ENCODE results near the gene SMPD2. TPM values are rescaled to one million over a fixed set of nuclear protein-coding genes. Genes with fewer than 3 reads are reported as not detected.

The SMPD2 gene
- total and polyA plus RNA-seq, 5 experiments from 2014 or later: 5.8 to 16.3 (median 8.2) TPM

- H3K4me3 Mint-ChIP-seq: peak overlapping the region in 9 of 10 donors; percentile 44 to 75 (median 50)
- peak overlapping the region; percentile 20 to 91 (median 73) for H3K27ac Mint-ChIP-seq
- H3K4me1 Mint-ChIP-seq: peaks cover 12 to 28% (median 20%) of the 10 kb centered on the region in 4 donors
- peak; percentile 97 to 99 for ATAC-seq
- peak in 4 of 10 donors; percentile 12 to 61 (median 36) for DNase-seq
- H3K9me3 Mint-ChIP-seq: no peaks in the 10 kb centered on the region
- no peaks in the 10 kb centered on the region for H3K27me3 Mint-ChIP-seq
- POLR2A ChIA-PET: interaction anchor here (0.7 to 2.0 kb wide), 14 partner anchors 9 to 933 kb away, joined by 3 to 15 read pairs (median 4); partner anchors contain the start of genes CD164, PPIL6, SMPD2 and ZBTB24
- no peaks in the 10 kb centered on the region for H3K36me3 Mint-ChIP-seq
Measured at GRCh38 chr6:109491207-109491938, 50.8 kb downstream of the SMPD2 start.

Other genes starting within 250 kb of the SMPD2 start
- gene CD164, start 58.3 kb upstream of the SMPD2 start, total RNA-seq: 100 to 1,000 TPM; 175 to 180 TPM
- 100 to 1,000 TPM; 159 to 209 (median 198) TPM for gene CD164, start 58.3 kb upstream of the SMPD2 start, polyA plus RNA-seq
- 1 to 10 TPM in 1 of 2 experiments, under 1 TPM in 1; 0.66 to 1.3 TPM for gene PPIL6, start 96 bp upstream of the SMPD2 start, total RNA-seq
- 1 to 10 TPM in 1 of 3 donors, under 1 TPM in 2; 0.25 to 1.7 (median 0.63) TPM for gene PPIL6, start 96 bp upstream of the SMPD2 start, polyA plus RNA-seq
- 10 to 100 TPM; 56.5 to 60.1 TPM for gene MICAL1, start 15.0 kb downstream of the SMPD2 start, total RNA-seq
- 10 to 100 TPM in 2 of 3 donors, 1 to 10 TPM in 1; 8.9 to 13.8 (median 13.2) TPM for gene MICAL1, start 15.0 kb downstream of the SMPD2 start, polyA plus RNA-seq
- gene ZBTB24, start 42.5 kb downstream of the SMPD2 start, total RNA-seq: 10 to 100 TPM; 21.1 to 24.7 TPM
- gene ZBTB24, start 42.5 kb downstream of the SMPD2 start, polyA plus RNA-seq: 1 to 10 TPM; 6.6 to 8.8 (median 8.2) TPM

Data from naive thymus-derived CD8-positive, alpha-beta T cell (primary cell).